ENCODE results near the gene HCAR3. TPM values are rescaled to one million over a fixed set of nuclear protein-coding genes. Genes with fewer than 3 reads are reported as not detected.
"Not testable (repeated sequence)": the region's sequence is repeated elsewhere in the genome, so short reads cannot be mapped to it uniquely, and the experiment has no call there.

HCAR3 gene
- polyA plus RNA-seq, 1 of the 3 experiments (the other 2 are of a cell fraction), result not detected

GRCh38 chr12:122752464-122753318 lies 36.1 kb upstream of the HCAR3 start, which contains the start of gene DENR (continued):
- TF ChIP-seq, protein P1, sequence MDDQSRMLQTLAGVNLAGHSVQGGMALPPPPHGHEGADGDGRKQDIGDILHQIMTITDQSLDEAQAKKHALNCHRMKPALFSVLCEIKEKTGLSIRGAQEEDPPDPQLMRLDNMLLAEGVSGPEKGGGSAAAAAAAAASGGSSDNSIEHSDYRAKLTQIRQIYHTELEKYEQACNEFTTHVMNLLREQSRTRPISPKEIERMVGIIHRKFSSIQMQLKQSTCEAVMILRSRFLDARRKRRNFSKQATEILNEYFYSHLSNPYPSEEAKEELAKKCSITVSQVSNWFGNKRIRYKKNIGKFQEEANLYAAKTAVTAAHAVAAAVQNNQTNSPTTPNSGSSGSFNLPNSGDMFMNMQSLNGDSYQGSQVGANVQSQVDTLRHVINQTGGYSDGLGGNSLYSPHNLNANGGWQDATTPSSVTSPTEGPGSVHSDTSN (IDR thresholded peaks at IDR 0.05), result 0 out of 2 replicates have a peak, but pooled peaks have one; percentile 11
- TF ChIP-seq, protein P2, sequence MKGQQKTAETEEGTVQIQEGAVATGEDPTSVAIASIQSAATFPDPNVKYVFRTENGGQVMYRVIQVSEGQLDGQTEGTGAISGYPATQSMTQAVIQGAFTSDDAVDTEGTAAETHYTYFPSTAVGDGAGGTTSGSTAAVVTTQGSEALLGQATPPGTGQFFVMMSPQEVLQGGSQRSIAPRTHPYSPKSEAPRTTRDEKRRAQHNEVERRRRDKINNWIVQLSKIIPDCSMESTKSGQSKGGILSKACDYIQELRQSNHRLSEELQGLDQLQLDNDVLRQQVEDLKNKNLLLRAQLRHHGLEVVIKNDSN (IDR thresholded peaks at IDR 0.05; ENCODE audit: borderline replicate concordance, low read depth), result peak; percentile 57; the same call in 1 of the 2 replicates
- TF ChIP-seq TAF1 (IDR thresholded peaks at IDR 0.05; ENCODE audit: borderline replicate concordance, low read depth, low read length) (peak; percentile 93), JUND (IDR thresholded peaks at IDR 0.05) (no peak), FOSL2 (IDR thresholded peaks at IDR 0.05; ENCODE audit: borderline replicate concordance, low read depth) (no peak; the same call in 1 of the 2 replicates), POLR2AphosphoS5 (IDR thresholded peaks at IDR 0.05; ENCODE audit: low read depth, low read length) (peak; percentile 92), SIN3A (IDR thresholded peaks at IDR 0.05; ENCODE audit: borderline replicate concordance, low read depth, low read length) (peak; percentile 100), GABPA (IDR thresholded peaks at IDR 0.05; ENCODE audit: low read depth) (peak; percentile 49; the same call in 1 of the 2 replicates)
- TF ChIP-seq, protein P3, sequence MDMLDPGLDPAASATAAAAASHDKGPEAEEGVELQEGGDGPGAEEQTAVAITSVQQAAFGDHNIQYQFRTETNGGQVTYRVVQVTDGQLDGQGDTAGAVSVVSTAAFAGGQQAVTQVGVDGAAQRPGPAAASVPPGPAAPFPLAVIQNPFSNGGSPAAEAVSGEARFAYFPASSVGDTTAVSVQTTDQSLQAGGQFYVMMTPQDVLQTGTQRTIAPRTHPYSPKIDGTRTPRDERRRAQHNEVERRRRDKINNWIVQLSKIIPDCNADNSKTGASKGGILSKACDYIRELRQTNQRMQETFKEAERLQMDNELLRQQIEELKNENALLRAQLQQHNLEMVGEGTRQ (IDR thresholded peaks at IDR 0.05; ENCODE audit: borderline replicate concordance, low read depth, low read length), result 0 out of 2 replicates have a peak, but pooled peaks have one; percentile 28
- TF ChIP-seq, protein P4, sequence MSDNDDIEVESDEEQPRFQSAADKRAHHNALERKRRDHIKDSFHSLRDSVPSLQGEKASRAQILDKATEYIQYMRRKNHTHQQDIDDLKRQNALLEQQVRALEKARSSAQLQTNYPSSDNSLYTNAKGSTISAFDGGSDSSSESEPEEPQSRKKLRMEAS (IDR thresholded peaks at IDR 0.05; ENCODE audit: low read depth), result peak; percentile 92

GRCh38 chr12:122750781-122751515 lies 34.3 kb upstream of the HCAR3 start:
- H3K9me3 ChIP-seq; H2AFZ ChIP-seq (ENCODE audit: low read depth); POLR2A ChIA-PET; H3K9ac ChIP-seq; DNase-seq; H3K27me3 ChIP-seq (ENCODE audit: insufficient read depth); H3K27ac ChIP-seq (ENCODE audit: low read depth in 2 of 2, low read length in 1 of 2); H3F3A ChIP-seq (replicated peaks; ENCODE audit: insufficient read depth); H3K9me2 ChIP-seq; H4K20me1 ChIP-seq (ENCODE audit: insufficient read depth); H3K4me3 ChIP-seq (ENCODE audit: low read depth in 2 of 2, low read length in 1 of 2); H3K4me2 ChIP-seq; CTCF ChIA-PET: not testable (repeated sequence)
- 90% methylated on average over 17 of the region's 17 CpGs for WGBS (ENCODE audit: low lambda C conversion rate)
- Histone ChIP-seq H3K36me3 (replicated peaks in 1 of 2; ENCODE audit: control insufficient read depth in 1 of 2, insufficient read depth in 2 of 2, low read length in 1 of 2) (peaks cover 19 to 23% of the 10 kb centered on the region in 2 experiments), H3K79me2 (ENCODE audit: insufficient read depth) (peaks cover 33% of the 10 kb centered on the region), H3K4me1 (ENCODE audit: control insufficient read depth in 1 of 2, insufficient read depth in 2 of 2, low read depth in 1 of 2, low read length in 1 of 2) (peaks cover 12 to 13% of the 10 kb centered on the region in 2 experiments; a peak in 3 of 4 replicates)
